ENCODE results near the gene FOXB1. TPM values are rescaled to one million over a fixed set of nuclear protein-coding genes. Genes with fewer than 3 reads are reported as not detected.

Gene FOXB1
- total RNA-seq, 2 donors from 2014 or later, result not detected

GRCh38 chr15:60020736-60021135 lies 16.6 kb downstream of the FOXB1 start:
- H3K9me3 ChIP-seq, result no peaks in the 10 kb centered on the region
- ATAC-seq (ENCODE audit: insufficient number of reproducible peaks, low FRiP score, low read depth) (no peak), DNase-seq (ENCODE audit: low spot score) (no peak)
- TF ChIP-seq CTCF (IDR thresholded peaks at IDR 0.05), result no peak
- H3K4me3 ChIP-seq, result no peak overlapping the region
- no peaks in the 10 kb centered on the region for H3K27me3 ChIP-seq (replicated peaks; ENCODE audit: insufficient read depth)
- H3K4me1 ChIP-seq (ENCODE audit: control insufficient read depth in 1 of 2, low read depth in 2 of 2), result no peaks in the 10 kb centered on the region
- no peaks in the 10 kb centered on the region for H3K36me3 ChIP-seq
- no peak overlapping the region for H3K27ac ChIP-seq

- DNase-seq (ENCODE audit: low spot score) (no peak), ATAC-seq (ENCODE audit: insufficient number of reproducible peaks, low FRiP score, low read depth) (no peak)
- Histone ChIP-seq H3K4me3 (no peak overlapping the region), H3K27me3 (replicated peaks; ENCODE audit: insufficient read depth) (no peaks in the 10 kb centered on the region), H3K27ac (no peak overlapping the region), H3K9me3 (no peaks in the 10 kb centered on the region), H3K36me3 (no peaks in the 10 kb centered on the region), H3K4me1 (ENCODE audit: control insufficient read depth in 1 of 2, low read depth in 2 of 2) (no peaks in the 10 kb centered on the region)
- no peak for TF ChIP-seq CTCF (IDR thresholded peaks at IDR 0.05)
These were observed 17.7 kb downstream of the FOXB1 start for GRCh38 chr15:60021589-60022378.

GRCh38 chr15:60022379-60022741 lies 18.2 kb downstream of the FOXB1 start:
- H3K27ac ChIP-seq, result no peak overlapping the region
- no peak for TF ChIP-seq CTCF (IDR thresholded peaks at IDR 0.05)
- H3K9me3 ChIP-seq, result no peaks in the 10 kb centered on the region
- no peaks in the 10 kb centered on the region for H3K4me1 ChIP-seq (ENCODE audit: control insufficient read depth in 1 of 2, low read depth in 2 of 2)
- H3K27me3 ChIP-seq (replicated peaks; ENCODE audit: insufficient read depth), result no peaks in the 10 kb centered on the region
- DNase-seq (ENCODE audit: low spot score) (no peak), ATAC-seq (ENCODE audit: insufficient number of reproducible peaks, low FRiP score, low read depth) (no peak)
- no peak overlapping the region for H3K4me3 ChIP-seq
- H3K36me3 ChIP-seq, result no peaks in the 10 kb centered on the region

GRCh38 chr15:60026555-60026954 lies 22.4 kb downstream of the FOXB1 start:
- ATAC-seq (ENCODE audit: insufficient number of reproducible peaks, low FRiP score, low read depth) (no peak), DNase-seq (ENCODE audit: low spot score) (no peak)
- Histone ChIP-seq H3K36me3 (no peaks in the 10 kb centered on the region), H3K4me1 (ENCODE audit: control insufficient read depth in 1 of 2, low read depth in 2 of 2) (no peaks in the 10 kb centered on the region), H3K27ac (no peak overlapping the region), H3K4me3 (no peak overlapping the region), H3K27me3 (replicated peaks; ENCODE audit: insufficient read depth) (no peaks in the 10 kb centered on the region), H3K9me3 (no peaks in the 10 kb centered on the region)
- no peak for TF ChIP-seq CTCF (IDR thresholded peaks at IDR 0.05)

DNA sequence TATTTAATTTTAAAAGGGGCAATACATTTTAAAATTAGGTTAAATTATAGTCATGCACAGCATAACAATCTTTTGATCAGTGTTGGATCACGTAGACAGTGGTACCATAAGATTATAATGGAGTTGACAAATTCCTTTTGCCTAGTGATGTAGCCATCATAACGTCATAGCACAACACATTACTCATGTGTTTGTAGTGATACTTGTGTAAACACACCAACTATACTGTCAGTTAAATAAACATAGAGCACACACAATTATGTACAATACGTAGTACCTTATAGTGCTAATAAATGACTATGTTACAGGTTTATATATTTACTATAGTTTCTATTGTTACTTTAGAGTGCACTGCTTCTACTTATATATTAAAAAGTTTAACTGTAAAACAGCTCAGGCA lies 31.2 kb downstream of the FOXB1 start:
- Histone ChIP-seq H3K27ac (no peak overlapping the region), H3K4me3 (no peak overlapping the region), H3K27me3 (replicated peaks; ENCODE audit: insufficient read depth) (no peaks in the 10 kb centered on the region), H3K36me3 (no peaks in the 10 kb centered on the region), H3K9me3 (no peaks in the 10 kb centered on the region), H3K4me1 (ENCODE audit: control insufficient read depth in 1 of 2, low read depth in 2 of 2) (no peaks in the 10 kb centered on the region)
- no peak for TF ChIP-seq CTCF (IDR thresholded peaks at IDR 0.05)
- no peak for ATAC-seq (ENCODE audit: insufficient number of reproducible peaks, low FRiP score, low read depth)
- DNase-seq (ENCODE audit: low spot score), result no peak

All from thoracic aorta (tissue), 2 donors.